NCI-H748 treated with DMSO at 0.1 percent for 48 hours (cell line): ENCODE results near the gene NTF4.

Source experiments
- DNase-seq: peaks from one replicate; lab custom pipeline; 2025; lab: John Stamatoyannopoulos, UW

The NTF4 gene

GRCh38 chr19:49091391-49092038, 26.9 kb upstream of the NTF4 start:
- DNase-seq = no peak

GRCh38 chr19:49086296-49086695, 21.7 kb upstream of the NTF4 start:
- DNase-seq = no peak

GRCh38 chr19:49085868-49086232, 21.2 kb upstream of the NTF4 start:
- DNase-seq = no peak

- DNase-seq = peak; percentile 100
Observed at GRCh38 chr19:49085020-49085867, 20.6 kb upstream of the NTF4 start, which contains the start of gene SNRNP70. SNRNP70 (plus strand) TSS chr19:49085451; CDS start chr19:49086415, 964 bp downstream.

GRCh38 chr19:49084206-49085019, 19.8 kb upstream of the NTF4 start:
- DNase-seq = no peak

- DNase-seq = no peak
Observed at GRCh38 chr19:49081273-49081672, 16.7 kb upstream of the NTF4 start.

- no peak for DNase-seq
Observed at GRCh38 chr19:49080392-49080791, 15.8 kb upstream of the NTF4 start.

- peak; percentile 24 for DNase-seq
Observed at GRCh38 chr19:49074869-49075268, 10.3 kb upstream of the NTF4 start.

- DNase-seq = no peak
Observed at GRCh38 chr19:49073514-49074378, 9.1 kb upstream of the NTF4 start.

GRCh38 chr19:49071860-49072547, 7.4 kb upstream of the NTF4 start:
- no peak for DNase-seq

- DNase-seq = no peak
Observed at GRCh38 chr19:49070416-49070815, 5.8 kb upstream of the NTF4 start.

GRCh38 chr19:49069026-49069425, 4.4 kb upstream of the NTF4 start:
- no peak for DNase-seq

- DNase-seq = no peak
Observed at GRCh38 chr19:49067554-49067953, 2.9 kb upstream of the NTF4 start.

- no peak for DNase-seq
Observed at GRCh38 chr19:49065905-49066512, 1.4 kb upstream of the NTF4 start.

GRCh38 chr19:49064029-49064629, 489 bp downstream of the NTF4 start:
- no peak for DNase-seq

GRCh38 chr19:49061445-49061844, 3.2 kb downstream of the NTF4 start:
- DNase-seq = no peak

GRCh38 chr19:49061000-49061399, 3.6 kb downstream of the NTF4 start:
- no peak for DNase-seq

- no peak for DNase-seq
Observed at GRCh38 chr19:49059053-49059452, 5.6 kb downstream of the NTF4 start.

GRCh38 chr19:49058562-49058961, 6.1 kb downstream of the NTF4 start:
- no peak for DNase-seq

- DNase-seq = peak; percentile 54
Observed at GRCh38 chr19:49057636-49058234, 6.9 kb downstream of the NTF4 start, which contains the start of gene CGB7. CGB7 (minus strand) TSS chr19:49057749; CDS start chr19:49055375, 2,374 bp downstream.
